Measurements from ENCODE around the gene YEATS2. TPM values are rescaled to one million over a fixed set of nuclear protein-coding genes. Genes with fewer than 3 reads are reported as not detected.
"Not testable (repeated sequence)": the region's sequence is repeated elsewhere in the genome, so short reads cannot be mapped to it uniquely, and the experiment has no call there.

The YEATS2 gene
- total and polyA plus RNA-seq, 9 donors: 25.8 to 35.4 (median 30.6) TPM

DNA sequence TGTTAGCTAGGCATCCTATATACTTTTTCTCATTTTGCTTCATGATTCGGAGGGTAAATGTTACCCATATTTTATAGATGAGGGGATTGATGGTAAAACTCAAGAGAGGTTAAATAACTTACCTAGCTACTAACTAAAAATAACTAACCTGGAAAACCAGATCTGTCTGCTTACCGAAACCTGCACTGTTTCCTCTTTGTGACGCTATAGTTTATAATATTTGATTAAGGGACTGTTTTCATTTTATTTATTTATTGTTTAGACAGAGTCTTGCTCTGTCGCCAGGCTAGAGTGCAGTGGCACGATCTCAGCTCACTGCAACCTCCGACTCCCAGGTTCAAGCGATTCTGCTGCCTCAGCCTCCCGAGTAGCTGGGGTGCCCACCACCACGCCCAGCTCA is 71.9 kb downstream of the YEATS2 start:
- H3K27me3 ChIP-seq (ENCODE audit: control insufficient read depth, insufficient read depth, low read length): no peaks in the 10 kb centered on the region
- no peaks in the 10 kb centered on the region for H3K9me3 ChIP-seq (replicated peaks; ENCODE audit: control insufficient read depth, low read depth, low read length)
- 96% methylated on average over 5 of the region's 9 CpGs for WGBS (ENCODE audit: insufficient coverage)
- H3K27ac ChIP-seq (ENCODE audit: low read length): no peak overlapping the region
- H3K4me3 ChIP-seq (ENCODE audit: low read length): no peak overlapping the region
- H3K36me3 ChIP-seq (ENCODE audit: control insufficient read depth, insufficient read depth, low read length): peaks cover 37% of the 10 kb centered on the region
- DNase-seq: no peak
- no peaks in the 10 kb centered on the region for H3K4me1 ChIP-seq (ENCODE audit: control insufficient read depth, insufficient read depth, low read length)

DNA sequence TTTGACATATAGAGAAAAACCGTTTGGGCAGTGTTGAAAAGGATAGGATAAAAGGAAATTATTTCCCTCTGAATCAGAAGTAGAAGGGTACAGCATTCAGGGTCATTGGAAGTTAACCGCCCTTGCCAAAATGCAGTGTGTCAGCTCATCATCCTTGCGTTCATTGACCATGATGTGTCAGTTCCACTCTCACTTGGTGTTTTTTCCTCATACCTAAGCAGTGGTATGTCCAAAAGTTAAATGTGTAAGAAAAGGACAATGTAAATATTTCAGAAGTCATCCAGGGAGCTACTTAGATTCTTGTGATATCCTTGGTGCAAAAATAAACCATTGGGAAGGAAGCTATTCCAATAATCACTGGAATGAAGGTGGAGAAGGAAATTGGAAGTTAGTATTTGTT is 77.0 kb downstream of the YEATS2 start:
- no peaks in the 10 kb centered on the region for H3K4me1 ChIP-seq (ENCODE audit: control insufficient read depth, insufficient read depth, low read length)
- H3K36me3 ChIP-seq (ENCODE audit: control insufficient read depth, insufficient read depth, low read length): peaks cover 35% of the 10 kb centered on the region
- H3K27ac ChIP-seq (ENCODE audit: low read length): no peak overlapping the region
- H3K27me3 ChIP-seq (ENCODE audit: control insufficient read depth, insufficient read depth, low read length): no peaks in the 10 kb centered on the region
- DNase-seq: no peak
- WGBS (ENCODE audit: insufficient coverage): no CpG with 5 or more reads among the region's 3 CpGs
- no peaks in the 10 kb centered on the region for H3K9me3 ChIP-seq (replicated peaks; ENCODE audit: control insufficient read depth, low read depth, low read length)
- no peak overlapping the region for H3K4me3 ChIP-seq (ENCODE audit: low read length)

DNA sequence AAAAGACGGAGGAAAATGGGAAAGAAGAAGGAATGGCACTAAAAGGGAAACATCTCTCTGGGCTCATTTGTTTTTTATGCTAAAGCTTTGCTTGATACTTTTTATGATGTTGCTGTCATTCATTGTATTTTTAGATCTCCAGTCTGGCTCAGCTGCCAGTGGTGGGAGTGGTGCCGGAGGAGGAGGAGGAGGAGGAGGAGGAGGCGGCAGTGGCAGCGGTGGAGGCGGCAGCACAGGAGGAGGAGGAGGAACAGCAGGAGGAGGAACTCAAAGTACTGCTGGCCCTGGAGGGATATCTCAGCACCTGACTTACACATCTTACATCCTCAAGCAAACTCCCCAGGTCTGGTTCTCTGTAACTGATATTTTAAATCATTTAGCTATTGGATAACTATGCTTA is 78.2 kb downstream of the YEATS2 start:
- H3K9me3 ChIP-seq (replicated peaks; ENCODE audit: control insufficient read depth, low read depth, low read length): no peaks in the 10 kb centered on the region
- no peaks in the 10 kb centered on the region for H3K27me3 ChIP-seq (ENCODE audit: control insufficient read depth, insufficient read depth, low read length)
- peak; percentile 28 for DNase-seq
- H3K27ac ChIP-seq (ENCODE audit: low read length): peak overlapping the region; percentile 59
- 67% methylated on average over 1 of the region's 5 CpGs for WGBS (ENCODE audit: insufficient coverage)
- H3K36me3 ChIP-seq (ENCODE audit: control insufficient read depth, insufficient read depth, low read length): peaks cover 39% of the 10 kb centered on the region
- H3K4me3 ChIP-seq (ENCODE audit: low read length): no peak overlapping the region
- no peaks in the 10 kb centered on the region for H3K4me1 ChIP-seq (ENCODE audit: control insufficient read depth, insufficient read depth, low read length)

DNA sequence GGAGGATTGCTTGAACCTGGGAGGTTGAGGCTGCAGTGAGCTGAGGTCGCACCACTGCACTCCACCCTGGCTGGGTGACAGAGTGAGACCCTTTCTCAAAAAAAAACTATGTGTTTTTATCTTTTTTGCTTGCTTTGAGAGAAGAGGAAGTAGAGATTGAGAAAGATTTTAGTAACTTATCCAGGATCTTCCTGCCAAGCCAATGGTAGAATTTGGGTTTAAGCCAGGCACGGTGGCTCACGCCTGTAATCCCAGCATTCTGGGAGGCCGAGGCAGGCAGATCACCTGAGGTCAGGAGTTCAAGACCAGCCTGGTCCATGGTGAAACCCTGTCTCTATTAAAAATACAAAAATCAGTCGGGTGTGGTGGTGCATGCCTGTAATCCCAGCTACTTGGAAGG is 78.9 kb downstream of the YEATS2 start:
- H3K9me3 ChIP-seq (replicated peaks; ENCODE audit: control insufficient read depth, low read depth, low read length); H3K4me3 ChIP-seq (ENCODE audit: low read length); H3K27me3 ChIP-seq (ENCODE audit: control insufficient read depth, insufficient read depth, low read length); H3K4me1 ChIP-seq (ENCODE audit: control insufficient read depth, insufficient read depth, low read length); DNase-seq; H3K27ac ChIP-seq (ENCODE audit: low read length): not testable (repeated sequence)
- peaks cover 44% of the 10 kb centered on the region for H3K36me3 ChIP-seq (ENCODE audit: control insufficient read depth, insufficient read depth, low read length)
- WGBS (ENCODE audit: insufficient coverage): 40% methylated on average over 1 of the region's 5 CpGs

DNA sequence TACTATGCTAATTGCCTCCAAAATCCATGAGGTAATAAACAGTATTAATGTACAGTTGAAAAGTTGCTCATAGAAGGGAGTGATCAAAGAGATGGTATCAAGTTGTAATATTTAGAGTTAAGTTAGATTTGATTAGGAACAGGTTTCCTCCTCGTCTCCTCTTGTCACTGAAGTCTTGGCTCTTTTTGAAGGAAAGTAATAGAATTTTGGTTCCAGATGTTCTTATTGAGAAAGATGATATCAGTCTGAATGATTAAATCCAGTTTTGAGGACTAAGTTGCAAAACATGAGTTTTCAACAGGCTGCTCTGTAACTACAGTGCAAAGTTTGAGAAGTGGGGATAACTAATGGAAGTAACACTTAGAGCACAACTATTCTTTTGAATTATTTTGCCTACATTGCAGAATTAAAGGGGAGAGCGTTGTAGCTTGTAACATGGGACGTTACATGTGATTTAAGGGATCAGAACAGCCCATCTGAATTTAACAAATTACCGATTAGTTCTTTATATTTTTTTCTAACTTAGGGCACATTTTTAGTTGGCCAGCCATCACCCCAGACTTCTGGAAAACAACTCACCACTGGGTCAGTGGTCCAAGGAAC is 79.5 kb downstream of the YEATS2 start:
- WGBS (ENCODE audit: insufficient coverage): 43% methylated on average over 1 of the region's 4 CpGs
- no peak overlapping the region for H3K27ac ChIP-seq (ENCODE audit: low read length)
- H3K36me3 ChIP-seq (ENCODE audit: control insufficient read depth, insufficient read depth, low read length): peaks cover 45% of the 10 kb centered on the region
- H3K27me3 ChIP-seq (ENCODE audit: control insufficient read depth, insufficient read depth, low read length): no peaks in the 10 kb centered on the region
- H3K4me3 ChIP-seq (ENCODE audit: low read length): no peak overlapping the region
- no peak for DNase-seq
- no peaks in the 10 kb centered on the region for H3K9me3 ChIP-seq (replicated peaks; ENCODE audit: control insufficient read depth, low read depth, low read length)
- H3K4me1 ChIP-seq (ENCODE audit: control insufficient read depth, insufficient read depth, low read length): no peaks in the 10 kb centered on the region

DNA sequence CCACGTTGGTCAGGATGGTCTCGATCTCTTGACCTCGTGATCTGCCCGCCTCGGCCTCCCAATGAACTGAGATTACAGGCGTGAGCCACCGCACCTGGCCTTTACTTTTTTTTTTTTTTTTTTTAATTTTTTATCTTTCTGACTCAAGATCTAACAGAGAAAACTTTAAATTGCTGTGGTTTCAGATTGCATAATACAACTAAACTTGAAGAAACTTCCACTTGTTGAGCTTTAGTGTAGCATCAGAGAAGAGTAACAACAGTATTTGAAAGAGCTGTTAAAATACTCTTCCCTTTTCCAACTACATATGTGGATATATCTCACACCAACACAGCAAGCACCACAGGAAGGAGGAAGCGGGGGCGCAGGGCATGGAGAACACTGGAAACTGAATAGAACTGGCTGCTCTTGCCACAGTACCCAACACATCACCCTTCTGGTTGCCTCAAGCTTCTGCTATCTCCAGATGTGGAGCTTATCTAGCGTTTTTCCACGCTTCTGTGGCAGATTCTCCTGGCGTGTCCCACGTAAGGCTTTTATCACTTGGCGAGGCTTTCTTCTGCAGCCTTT is 82.4 kb downstream of the YEATS2 start:
- 88% methylated on average over 9 of the region's 14 CpGs for WGBS (ENCODE audit: insufficient coverage)
- Histone ChIP-seq H3K4me3 (ENCODE audit: low read length) (no peak overlapping the region), H3K27me3 (ENCODE audit: control insufficient read depth, insufficient read depth, low read length) (no peaks in the 10 kb centered on the region), H3K9me3 (replicated peaks; ENCODE audit: control insufficient read depth, low read depth, low read length) (no peaks in the 10 kb centered on the region), H3K36me3 (ENCODE audit: control insufficient read depth, insufficient read depth, low read length) (peaks cover 42% of the 10 kb centered on the region), H3K27ac (ENCODE audit: low read length) (no peak overlapping the region), H3K4me1 (ENCODE audit: control insufficient read depth, insufficient read depth, low read length) (no peaks in the 10 kb centered on the region)
- DNase-seq: no peak

DNA sequence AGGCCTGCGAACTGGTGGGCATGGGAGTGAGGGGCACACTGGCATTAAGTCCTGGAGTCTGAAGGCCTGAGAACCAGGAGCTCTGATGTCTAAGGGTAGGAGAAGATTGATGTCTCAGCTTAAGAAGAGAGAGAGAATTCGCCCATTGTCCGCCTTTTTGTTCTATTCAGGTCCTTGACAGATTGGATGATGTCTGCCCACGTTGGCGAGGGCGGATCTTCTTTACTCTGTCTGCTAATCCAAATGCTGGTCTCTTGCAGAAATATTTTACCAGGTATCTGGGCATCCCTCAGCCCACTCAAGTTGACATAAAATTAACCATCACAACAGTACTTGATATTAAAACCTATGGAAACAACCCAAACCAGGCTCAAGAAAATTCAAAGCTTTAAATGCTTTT is 83.6 kb downstream of the YEATS2 start:
- peaks cover 47% of the 10 kb centered on the region for H3K36me3 ChIP-seq (ENCODE audit: control insufficient read depth, insufficient read depth, low read length)
- H3K27me3 ChIP-seq (ENCODE audit: control insufficient read depth, insufficient read depth, low read length): no peaks in the 10 kb centered on the region
- no peaks in the 10 kb centered on the region for H3K9me3 ChIP-seq (replicated peaks; ENCODE audit: control insufficient read depth, low read depth, low read length)
- 93% methylated on average over 6 of the region's 6 CpGs for WGBS (ENCODE audit: insufficient coverage)
- H3K4me1 ChIP-seq (ENCODE audit: control insufficient read depth, insufficient read depth, low read length): no peaks in the 10 kb centered on the region
- no peak for DNase-seq
- no peak overlapping the region for H3K27ac ChIP-seq (ENCODE audit: low read length)
- no peak overlapping the region for H3K4me3 ChIP-seq (ENCODE audit: low read length)

DNA sequence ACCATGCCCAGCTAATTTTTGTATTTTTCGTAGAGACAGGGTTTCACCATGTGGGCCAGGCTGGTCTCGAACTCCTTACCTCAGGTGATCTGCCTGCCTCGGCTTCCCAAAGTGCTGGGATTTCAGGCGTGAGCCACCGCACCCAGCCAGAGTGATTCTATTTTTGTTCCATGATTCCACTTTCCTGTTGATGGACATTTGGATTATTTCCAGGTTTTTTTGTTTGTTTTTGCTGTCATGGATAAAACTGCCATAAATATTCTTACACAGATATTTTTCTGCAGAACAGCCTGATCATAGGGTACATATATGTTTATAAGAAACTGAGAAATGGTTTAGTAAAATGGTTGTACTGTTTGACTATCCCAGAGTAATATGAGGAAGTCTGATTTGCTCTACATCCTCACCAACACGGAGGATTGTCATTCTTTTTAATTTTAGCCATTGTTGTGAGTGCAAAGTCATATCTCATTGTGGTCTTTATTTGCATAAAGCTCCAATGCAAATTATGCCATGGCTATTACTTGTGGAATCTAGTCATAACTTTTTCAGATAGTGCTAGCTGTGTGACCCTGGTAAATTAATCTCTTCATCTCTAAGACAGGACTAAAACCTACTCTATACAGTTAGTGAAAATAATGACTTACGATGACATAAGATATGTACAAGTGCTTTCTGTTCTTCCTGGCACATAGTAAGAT is 85.1 kb downstream of the YEATS2 start:
- no peak overlapping the region for H3K27ac ChIP-seq (ENCODE audit: low read length)
- WGBS (ENCODE audit: insufficient coverage): 100% methylated on average over 3 of the region's 7 CpGs
- peaks cover 48% of the 10 kb centered on the region for H3K36me3 ChIP-seq (ENCODE audit: control insufficient read depth, insufficient read depth, low read length)

DNA sequence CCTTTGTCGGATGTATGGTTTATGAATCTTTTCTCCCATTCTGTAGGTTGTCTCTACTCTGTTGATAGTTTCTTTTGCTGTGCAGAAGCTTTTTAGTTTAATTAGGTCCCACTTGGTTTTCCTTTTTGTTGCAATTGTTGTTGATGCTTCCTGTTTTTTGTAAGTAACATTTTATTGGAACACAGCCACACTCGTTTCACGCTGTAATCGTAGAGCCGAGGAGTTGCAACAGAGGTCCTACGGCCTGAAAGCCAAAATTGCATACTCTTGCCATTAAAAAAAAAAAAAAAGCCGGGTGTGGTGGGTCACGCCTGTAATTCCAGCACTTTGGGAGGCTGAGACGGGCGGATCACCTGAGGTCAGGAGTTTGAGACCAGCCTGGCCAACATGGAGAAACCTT is 86.9 kb downstream of the YEATS2 start:
- not testable (repeated sequence) for H3K27ac ChIP-seq (ENCODE audit: low read length)

More for the DNA sequence above, 85.1 kb downstream of the YEATS2 start:
- no peaks in the 10 kb centered on the region for H3K9me3 ChIP-seq (replicated peaks; ENCODE audit: control insufficient read depth, low read depth, low read length)
- H3K4me3 ChIP-seq (ENCODE audit: low read length): no peak overlapping the region
- no peaks in the 10 kb centered on the region for H3K4me1 ChIP-seq (ENCODE audit: control insufficient read depth, insufficient read depth, low read length)
- no peaks in the 10 kb centered on the region for H3K27me3 ChIP-seq (ENCODE audit: control insufficient read depth, insufficient read depth, low read length)
- no peak for DNase-seq

DNA sequence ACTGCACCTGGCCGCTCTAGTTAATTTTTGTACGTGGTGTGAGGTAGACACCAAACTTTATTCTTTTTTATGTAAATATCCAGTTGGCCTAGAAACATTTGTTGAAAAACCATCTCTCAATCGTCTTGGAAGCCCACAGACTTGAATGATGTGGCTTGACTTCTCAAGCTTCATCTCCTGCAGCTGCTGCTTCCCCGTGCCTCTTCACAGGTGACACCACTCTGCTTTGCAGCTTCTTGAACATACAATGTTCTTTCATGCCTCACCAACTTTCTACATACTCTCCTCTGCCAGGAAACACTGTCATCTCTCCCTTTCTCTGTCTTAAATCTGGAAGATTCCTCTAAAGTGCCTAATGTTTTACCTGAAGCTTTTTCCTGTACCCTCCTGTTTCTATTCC is 92.2 kb downstream of the YEATS2 start:
- H3K27ac ChIP-seq (ENCODE audit: low read length): no peak overlapping the region
- no peak overlapping the region for H3K4me3 ChIP-seq (ENCODE audit: low read length)
- peaks cover 5% of the 10 kb centered on the region for H3K4me1 ChIP-seq (ENCODE audit: control insufficient read depth, insufficient read depth, low read length)
- peaks cover 44% of the 10 kb centered on the region for H3K36me3 ChIP-seq (ENCODE audit: control insufficient read depth, insufficient read depth, low read length)
- 85% methylated on average over 3 of the region's 4 CpGs for whole genome bisulfite sequencing (ENCODE audit: insufficient coverage)
- no peak for DNase-seq
- H3K9me3 ChIP-seq (replicated peaks; ENCODE audit: control insufficient read depth, low read depth, low read length): no peaks in the 10 kb centered on the region
- no peaks in the 10 kb centered on the region for H3K27me3 ChIP-seq (ENCODE audit: control insufficient read depth, insufficient read depth, low read length)

More for the DNA sequence above, 86.9 kb downstream of the YEATS2 start:
- H3K9me3 ChIP-seq (replicated peaks; ENCODE audit: control insufficient read depth, low read depth, low read length); H3K4me1 ChIP-seq (ENCODE audit: control insufficient read depth, insufficient read depth, low read length); H3K27me3 ChIP-seq (ENCODE audit: control insufficient read depth, insufficient read depth, low read length); H3K4me3 ChIP-seq (ENCODE audit: low read length); DNase-seq: not testable (repeated sequence)
- H3K36me3 ChIP-seq (ENCODE audit: control insufficient read depth, insufficient read depth, low read length): peaks cover 42% of the 10 kb centered on the region
- WGBS (ENCODE audit: insufficient coverage): 90% methylated on average over 5 of the region's 10 CpGs

All from muscle of leg (tissue), 11 donors.